ENCODE results near the gene GBP2.
"Not testable (repeated sequence)": the region's sequence is repeated elsewhere in the genome, so short reads cannot be mapped to it uniquely, and the experiment has no call there.

Gene GBP2

DNA sequence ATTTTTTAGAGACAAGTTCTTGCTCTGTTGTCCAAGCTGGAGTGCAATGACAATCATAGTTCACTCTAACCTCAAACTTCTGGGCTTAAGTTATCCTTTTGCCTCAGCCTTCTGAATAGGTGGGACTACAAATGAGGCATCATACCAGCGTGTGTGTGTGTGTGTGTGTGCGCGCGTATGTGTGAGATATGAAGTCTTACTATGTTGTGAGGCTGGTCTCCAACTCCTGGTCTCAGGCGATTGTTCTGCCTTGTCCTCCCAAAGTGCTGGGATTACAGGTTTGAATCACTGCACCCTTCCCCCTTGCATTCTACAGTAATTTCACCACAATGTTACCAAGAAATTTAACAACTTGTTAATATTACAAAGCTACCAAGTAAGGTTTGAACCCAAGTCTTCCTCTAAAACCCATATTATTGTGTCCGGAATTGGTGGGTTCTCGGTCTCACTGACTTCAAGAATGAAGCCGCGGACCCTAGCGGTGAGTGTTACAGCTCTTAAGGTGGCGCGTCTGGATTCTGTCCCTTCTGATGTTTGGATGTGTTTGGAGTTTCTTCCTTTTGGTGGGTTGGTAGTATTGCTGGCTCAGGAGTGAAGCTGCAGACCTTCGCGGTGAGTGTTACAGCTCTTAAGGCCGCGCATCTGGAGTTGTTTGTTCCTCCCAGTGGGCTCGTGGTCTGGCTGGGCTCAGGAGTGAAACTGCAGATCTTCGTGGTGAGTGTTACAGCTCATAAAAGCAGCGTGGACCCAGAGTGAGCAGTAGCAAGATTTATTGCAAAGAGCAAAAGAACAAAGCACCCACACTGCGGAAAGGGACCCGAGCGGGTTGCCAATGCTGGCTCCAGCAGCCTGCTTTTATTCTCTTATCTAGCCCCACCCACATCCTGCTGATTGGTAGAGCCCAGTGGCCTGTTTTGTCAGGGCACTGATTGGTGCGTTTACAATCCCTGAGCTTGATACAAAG is 970 bp upstream of the GBP2 start:
- not testable (repeated sequence) for DNase-seq

DNA sequence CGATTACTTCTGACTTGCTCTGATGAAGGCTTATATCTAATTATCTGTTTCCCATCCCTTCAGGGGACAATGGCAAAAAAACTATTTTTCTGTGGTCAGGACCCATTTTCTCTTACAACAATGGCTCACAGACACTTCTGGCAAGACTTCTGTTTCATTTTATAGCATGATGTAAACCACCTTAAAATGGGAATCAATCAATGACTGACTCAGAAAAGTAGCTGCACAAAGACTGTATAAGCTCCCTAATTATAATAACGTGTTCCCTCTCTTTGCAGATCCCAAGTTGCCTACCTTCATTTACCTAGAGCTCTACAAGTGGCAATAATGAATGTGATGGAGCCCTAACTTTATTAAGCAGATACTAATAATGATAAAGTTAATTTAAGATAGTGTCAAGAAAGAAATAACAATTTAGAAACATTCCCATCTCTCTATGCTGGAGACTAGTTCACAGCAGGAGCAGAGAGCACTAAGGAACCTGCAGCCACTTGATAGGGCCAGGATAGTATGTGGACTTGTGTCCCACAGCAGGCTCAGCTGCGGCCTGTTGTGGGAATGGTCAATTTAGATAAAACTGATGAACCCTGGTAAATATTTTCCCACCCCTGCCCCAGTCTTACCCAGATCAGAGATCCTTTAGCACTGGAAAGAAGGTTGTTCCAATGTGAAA is 538 bp downstream of the GBP2 start:
- no peak for DNase-seq

DNA sequence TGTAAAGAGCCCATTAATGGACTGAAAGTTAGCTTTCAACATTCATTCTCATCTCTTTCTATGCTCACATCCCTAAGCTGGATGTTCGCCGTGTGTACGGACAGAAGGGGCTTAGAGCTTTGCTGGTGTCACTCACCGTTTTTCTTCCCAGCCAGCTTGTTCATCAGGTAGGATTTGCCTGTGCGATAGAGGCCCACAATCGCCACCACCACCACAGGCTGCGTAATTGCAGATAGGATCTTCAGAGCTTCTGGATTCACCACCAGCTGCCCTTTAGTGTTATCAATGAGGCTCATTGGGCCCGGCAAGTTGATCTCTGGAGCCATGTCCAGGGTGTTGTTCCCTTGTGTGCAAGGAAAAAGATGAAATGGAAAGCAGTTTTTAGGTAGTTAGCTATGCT is 4.3 kb downstream of the GBP2 start:
- DNase-seq, result no peak

DNA sequence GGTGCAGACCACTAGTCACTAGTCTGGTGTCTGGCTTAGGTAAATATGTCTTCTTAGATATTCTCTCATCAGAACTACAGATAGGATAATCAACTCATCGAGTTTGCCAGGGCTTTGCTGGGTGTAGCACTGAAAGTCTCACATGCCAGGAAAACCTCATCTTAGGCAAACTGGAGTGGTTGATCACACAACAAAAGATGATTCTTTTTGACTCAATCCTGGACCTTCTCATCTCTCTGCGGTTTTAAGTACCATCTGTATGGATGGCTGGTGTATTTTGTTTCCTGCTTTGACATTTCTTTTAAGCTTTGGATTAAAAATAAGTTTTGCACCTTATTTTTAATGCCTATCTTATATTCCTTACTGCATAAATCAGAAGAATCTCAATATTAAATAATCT is 11.3 kb downstream of the GBP2 start:
- DNase-seq, result no peak

DNA sequence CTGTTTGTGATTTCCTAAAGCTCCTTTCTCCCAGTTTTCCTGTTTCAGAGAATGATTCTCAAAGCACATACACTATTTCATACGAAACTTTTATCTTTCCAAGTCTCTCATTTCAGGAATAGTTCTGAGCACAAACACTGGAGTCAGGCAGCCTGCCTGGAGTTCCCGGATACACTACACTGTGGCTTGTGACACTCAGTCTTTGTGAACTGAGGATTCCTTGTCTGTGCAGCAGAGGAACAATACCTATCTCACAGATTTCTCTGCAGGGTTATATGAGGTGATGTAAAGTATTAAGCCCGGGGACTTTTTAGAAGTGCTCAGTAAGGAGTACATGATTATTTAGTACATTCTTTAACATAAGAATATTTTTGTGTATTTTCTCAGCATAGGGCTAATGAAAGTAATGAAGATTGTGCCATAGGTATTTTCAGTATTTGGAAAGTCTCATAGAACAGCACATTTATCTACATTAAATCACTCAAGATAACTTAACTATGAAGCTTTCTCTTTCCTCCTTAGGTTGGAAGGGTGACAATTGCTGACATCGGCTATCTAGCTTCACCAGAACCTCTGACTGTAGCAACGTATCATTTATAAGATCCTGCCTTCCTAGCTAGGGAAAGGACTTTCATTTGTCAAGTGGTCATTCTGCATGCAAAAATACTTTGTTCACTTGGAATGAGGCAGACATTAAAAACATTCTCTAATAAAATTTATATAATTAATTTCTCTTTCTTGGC is 12.9 kb downstream of the GBP2 start:
- no peak for DNase-seq

DNA sequence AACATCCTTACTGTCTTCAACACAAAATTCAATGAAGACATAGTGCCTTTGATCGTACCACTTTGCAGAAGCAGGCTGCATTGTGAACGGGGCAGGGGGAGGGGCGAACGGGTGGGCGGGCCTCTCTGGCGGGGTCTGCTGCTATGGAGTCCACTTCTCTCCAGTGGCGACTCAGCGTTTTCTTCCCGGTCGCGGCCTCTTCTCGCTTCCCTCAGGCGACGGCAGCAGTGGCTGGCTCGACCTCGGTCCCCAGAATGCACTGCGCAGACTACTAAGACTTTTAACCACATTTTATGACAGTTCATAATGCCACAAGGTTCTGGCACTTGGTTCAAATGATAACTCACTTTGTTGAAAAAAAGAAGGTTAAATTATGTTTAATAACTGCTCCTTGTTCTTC is 21.2 kb downstream of the GBP2 start:
- DNase-seq, result no peak

DNA sequence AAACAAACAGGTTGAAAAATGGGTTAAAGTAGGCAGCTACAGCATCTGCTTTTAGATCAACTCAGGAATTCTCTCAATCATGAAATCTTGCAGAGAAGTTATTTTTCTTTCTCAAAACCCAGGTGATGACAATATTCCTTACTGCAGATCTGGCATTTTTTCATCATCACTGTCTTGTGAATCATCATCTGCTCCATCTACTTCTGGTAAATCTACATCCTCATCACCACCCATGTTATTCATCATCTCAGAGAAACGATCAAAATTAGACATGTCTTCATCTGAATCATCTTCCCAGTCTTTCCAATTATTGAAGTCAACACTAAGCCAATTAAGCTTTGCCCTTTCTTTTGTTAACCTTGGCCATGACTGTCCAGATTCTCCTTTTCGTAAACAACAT is 21.8 kb downstream of the GBP2 start:
- no peak for DNase-seq

DNA sequence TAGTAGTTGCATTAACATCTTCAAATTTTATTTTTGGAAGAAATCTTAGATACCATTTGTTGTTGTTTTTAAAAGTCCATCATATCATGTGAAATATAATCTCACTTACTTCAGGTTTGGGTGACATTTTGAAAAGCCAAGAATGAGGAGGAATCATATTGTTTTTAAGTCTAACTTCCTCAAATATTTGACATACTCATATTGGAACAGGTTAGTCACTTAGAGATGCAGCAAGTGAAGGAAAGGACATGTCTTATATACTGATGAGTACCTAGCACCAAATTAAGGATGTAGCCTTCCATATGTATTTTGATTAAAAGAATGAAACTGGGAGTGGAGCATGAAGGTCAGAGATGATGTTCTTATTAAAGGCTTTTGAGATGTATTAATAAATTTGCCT is 23.9 kb downstream of the GBP2 start:
- no peak for DNase-seq

DNA sequence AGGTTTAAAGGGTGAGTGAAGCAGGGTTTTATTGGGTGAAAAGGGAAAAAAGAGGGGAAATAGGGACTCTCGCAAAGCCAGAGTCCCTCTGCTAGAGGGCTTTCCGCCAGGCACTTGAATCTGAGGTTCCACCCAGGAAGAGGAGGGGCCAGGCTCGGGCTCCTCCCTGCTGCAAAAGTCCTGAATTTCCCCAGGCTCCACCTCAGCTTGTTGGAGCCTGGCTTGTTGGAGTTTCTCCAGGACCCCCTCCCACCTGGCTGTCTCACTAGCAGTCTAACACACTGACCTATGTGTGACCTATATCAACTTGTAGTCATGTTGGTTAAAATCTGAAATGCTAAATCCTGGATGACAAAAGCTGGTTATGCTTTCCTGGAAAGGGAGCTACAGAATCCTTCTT is 25.5 kb downstream of the GBP2 start:
- DNase-seq, result no peak

DNA sequence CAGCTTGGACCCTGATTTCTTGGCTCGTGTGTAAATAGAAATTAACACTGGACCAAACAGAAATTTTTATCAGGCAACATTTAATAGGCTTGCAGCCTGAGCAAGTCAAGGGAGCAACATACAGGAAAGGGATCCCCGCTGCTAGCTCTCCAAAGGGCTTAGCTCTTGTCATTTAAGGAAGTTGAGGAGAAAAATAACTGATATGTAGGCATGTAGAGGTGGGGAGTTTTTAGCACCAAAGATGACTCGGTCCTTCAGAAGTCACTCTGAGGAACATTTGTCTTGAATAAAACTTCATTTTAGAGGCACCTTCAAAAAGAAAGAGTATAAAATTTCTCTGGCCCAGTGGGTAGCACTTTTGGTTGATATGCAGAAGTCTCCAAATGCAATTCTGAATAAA is 27.1 kb downstream of the GBP2 start:
- no peak for DNase-seq

DNA sequence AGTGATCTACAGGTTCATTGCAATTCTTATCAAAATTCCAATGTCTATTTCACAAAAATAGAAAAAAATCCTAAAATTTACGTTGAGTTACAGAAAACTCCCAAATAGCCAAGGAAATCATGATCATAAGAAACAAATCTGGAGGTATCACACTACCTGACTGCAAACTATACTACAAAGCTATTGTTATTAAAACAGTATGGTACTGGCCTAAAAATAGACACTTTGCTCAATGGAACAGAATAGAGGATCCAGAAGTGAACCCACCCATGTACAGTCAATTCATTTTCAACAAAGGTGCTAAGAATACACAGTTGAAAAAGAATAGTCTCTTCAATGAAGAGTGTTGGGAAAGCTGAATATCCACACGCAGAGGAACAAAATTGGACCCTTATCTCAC is 30.2 kb downstream of the GBP2 start:
- DNase-seq, result no peak

DNA sequence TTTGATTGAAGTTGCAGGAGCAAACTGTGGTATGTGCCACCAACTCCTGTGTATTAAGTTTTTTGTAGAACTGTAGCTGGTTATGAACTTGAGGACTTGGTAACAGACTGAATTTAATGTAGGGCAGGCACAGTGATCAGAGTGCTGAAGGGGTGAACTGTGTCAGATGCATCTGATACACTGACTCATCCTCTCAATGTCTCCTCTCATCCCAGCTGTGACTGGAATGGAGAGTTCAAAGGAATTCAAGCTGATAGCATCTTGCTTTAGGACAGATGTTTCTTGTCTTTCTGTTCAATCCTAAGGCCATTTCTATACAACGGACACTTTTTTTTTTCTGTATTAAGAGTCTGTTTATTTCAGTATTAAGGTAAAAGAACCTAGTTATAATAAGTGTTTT is 36.0 kb downstream of the GBP2 start:
- DNase-seq, result no peak

DNA sequence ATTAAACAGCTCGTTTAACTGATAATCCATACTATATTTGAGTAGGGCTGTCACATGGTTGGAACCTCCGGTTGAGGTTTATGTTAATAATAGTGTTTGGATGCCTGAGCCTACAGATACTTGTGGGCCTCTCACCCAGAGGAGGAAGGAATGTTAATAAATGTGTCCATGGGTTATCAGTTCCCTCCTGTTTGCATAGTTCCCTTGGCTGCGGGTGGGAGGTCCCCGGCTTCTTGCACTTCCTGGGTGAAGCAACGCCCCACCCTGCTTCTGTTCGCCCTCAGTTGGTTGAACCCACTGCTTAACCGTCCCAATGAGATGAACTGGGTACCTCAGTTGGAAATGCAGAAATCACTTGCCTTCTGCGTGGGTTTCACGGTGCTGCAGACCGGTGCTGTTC is 37.3 kb downstream of the GBP2 start:
- no peak for DNase-seq

DNA sequence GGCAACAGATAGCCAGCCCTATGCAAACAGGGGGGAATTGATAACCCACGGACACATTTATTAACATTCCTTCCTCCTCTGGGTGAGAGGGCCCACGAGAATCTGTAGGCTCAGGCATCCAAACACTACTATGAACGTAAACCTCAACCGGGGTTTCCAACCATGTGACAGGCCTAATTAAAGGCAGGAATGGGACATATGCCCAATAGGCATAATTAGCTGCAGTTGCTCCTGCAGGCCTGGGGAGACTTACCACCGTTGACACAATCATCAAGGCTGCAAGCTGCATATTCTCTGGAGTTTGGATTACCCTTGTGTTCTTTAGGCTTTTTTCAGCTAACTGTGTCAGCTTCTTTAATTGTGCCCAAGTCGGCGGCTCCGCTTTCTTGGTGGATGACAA is 38.7 kb downstream of the GBP2 start:
- no peak for DNase-seq

DNA sequence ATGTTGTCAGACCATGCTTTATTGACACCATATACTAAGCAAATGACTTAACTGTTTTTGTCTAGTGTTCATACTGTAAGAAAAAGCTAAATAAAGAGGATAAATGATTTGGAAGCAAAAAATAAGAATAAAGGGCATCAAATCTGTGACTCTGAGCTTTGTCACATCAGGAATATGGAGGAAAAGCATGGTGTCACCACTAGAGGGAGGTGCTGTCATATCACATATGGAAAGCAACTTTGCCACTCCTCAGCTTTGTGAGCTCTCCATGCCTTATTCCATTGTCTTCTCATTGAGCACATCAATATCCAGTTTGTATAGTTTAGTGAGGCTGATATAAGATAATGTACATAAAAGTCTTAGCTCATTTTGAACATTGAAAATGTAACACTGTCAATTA is 40.1 kb downstream of the GBP2 start:
- DNase-seq, result no peak

DNA sequence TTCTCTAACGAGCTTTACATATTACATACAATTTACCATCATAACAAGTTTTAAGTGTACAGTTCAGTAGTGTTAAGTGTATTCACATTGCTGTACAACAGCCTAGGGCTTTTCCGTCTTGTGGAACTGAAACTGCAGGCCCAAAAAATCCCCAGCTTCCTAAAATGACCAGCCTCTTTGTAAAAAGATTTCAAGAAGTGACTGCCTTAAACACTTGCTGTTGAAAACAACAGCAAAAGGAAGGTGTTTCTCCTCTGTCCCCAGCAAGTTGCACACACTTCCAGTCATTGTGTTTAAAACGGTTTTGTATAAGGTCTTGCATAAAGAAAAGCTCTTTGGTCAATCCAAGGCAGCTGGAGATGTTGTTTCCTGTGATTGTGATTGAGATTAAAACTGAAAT is 44.9 kb downstream of the GBP2 start:
- no peak for DNase-seq

DNA sequence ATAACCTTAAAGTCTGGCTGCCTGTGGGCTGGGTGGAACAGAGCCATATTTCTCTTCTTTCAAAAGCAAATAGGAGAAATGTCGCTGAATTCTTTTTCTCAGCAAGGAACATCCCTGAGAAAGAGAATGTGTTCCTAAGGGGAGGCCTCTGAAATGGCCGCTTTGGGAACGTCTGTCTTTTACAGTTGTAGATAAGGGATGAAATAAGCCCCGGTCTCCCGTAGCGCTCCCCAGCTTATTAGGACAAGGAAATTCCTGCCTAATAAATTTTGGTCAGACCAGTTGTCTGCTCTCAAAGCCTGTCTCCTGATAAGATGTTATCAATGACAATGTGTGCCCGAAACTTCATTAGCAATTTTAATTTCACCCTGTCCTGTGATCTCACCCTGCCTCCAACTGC is 45.8 kb downstream of the GBP2 start:
- not testable (repeated sequence) for DNase-seq

DNA sequence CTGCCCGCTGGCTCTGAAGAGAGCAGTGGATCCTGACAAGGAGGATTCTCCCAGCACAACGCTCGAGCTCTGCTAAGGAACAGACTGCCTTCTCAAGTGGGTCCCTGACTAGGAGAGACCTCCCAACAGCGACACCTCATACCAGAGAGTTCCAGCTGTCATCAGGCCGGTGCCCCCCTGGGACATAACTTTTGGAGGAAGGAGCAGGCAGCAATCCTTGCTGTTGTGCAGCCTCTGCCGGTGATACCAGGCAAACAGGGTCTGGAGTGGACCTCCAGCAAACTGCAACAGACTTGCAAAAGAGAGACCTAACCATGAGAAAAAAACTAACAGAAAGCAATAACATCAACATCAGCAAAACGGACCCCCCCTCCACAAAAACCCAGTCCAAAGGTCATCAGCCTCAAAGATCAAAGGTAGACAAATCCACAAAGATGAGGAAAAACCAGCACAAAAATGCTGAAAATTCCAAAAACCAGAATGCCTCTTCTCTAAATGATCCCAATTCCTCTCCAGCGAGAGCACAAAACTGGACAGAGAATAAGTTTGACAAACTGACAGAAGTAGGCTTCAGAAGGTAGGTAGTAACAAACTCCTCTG is 53.3 kb downstream of the GBP2 start:
- DNase-seq, result not testable (repeated sequence)

DNA sequence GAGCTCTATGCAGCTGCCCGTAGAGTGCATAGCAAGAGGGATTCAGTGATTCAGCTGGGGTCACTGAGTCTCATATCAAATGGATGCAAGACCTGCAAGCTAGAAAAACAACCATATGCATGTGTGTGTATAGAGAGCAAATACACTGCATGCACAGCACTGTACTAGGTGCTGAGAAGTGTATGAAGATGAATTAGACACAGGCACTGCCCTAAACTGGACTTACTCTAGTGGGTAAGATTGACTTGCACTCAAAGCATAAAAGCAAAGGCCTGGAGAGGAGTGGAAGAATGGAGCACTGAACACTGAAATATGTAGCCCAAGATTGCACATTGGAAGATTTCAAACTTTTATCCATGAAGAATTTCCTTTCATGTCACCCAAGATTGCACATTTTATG is 55.4 kb downstream of the GBP2 start:
- no peak for DNase-seq

DNA sequence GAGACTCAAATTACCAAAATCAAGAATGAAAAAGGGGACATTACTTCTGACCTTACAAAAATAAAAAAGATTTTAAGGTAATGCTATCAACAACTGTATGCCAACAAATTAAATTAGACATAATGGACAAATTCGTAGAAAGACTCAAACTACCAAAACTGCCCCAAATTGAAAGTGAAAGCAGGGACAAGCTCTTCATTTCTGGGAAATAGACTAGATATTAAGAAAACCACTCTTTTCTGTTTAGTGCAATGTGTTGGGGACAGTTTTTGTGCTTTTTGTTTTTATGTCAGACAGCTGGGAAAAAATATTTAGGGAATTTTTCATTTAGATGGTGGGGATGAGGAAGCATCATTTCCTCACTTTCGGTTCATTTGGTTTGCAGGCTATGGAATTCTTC is 56.0 kb downstream of the GBP2 start:
- DNase-seq, result no peak

DNA sequence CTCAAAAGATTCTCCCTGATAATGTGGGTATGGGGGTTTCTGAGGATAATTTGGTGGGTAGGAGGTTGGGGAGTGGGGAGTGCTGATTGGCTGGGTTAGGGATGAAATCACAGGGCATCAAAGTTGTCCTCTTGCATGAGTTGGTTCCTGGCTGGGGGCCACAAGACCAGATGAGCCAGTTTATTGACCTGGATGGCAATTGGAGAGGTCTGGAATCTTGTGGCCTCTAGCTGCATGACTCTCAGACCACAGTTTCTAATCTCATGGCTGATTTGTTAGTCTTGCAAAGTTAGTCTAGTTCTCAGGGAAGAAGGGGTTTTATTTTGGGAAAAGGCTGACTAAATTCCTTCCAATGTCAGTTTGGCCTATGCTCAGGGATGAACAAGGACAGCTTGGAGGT is 57.6 kb downstream of the GBP2 start:
- no peak for DNase-seq

DNA sequence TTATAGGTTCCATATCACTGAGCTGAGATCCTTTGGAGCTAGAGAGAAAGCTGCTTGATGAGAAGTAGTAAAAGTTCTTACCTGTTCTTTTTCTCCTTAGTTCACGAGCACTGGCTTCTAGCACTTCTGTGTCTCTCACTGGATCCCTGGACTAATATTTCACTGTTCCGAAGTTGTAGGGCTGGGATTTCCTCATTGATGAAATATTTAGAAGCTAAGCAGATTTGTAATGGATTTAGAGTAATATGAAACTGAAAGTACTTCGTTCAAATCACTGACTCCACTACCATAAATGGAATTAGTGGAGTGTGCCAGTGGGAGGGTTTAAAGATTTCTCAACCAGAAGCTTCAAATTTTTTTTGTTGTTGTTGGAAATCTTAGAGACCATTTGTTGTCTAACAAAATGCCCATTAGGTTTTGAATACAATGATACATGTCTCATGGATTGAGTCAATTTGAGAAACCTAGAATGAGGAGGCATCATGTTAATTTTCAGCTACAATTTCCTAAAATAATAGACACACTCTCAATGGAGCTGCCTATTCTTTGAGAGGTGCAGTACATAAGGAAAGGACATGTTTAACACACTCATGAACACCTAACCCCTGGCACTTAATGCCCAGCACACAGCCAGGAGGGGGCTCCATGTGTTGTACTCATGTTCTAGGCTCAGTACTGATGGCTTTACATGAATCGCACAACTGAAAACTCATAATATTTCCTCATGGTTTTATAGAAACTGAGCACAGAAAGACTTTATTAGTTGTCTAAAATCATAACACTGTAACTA is 60.6 kb downstream of the GBP2 start, which contains the start of gene GBP1:
TSS of gene GBP1 (minus strand) at position 130 of the 790 bp plus-strand sequence. CDS start 1,974 bp downstream, outside the sequence.
- no peak for DNase-seq
